Skeletal muscle cell (primary cell): ENCODE measurements around the gene ELMO2.
A peak's percentile ranks its signal among the peaks of the same experiment; 100 is the strongest.

Experiments used
- DNase-seq: peaks from one replicate; pipeline ENCODE4 v3.0.0-alpha.2; 2010; ENCODE audit warnings: low read depth
- H3K4me3 ChIP-seq: 2 replicates; pipeline ENCODE4 v1.5.1; 2011; ENCODE audit warnings: low read depth, mild to moderate bottlenecking, control low read depth, low read length, moderate library complexity

ELMO2 gene

DNA sequence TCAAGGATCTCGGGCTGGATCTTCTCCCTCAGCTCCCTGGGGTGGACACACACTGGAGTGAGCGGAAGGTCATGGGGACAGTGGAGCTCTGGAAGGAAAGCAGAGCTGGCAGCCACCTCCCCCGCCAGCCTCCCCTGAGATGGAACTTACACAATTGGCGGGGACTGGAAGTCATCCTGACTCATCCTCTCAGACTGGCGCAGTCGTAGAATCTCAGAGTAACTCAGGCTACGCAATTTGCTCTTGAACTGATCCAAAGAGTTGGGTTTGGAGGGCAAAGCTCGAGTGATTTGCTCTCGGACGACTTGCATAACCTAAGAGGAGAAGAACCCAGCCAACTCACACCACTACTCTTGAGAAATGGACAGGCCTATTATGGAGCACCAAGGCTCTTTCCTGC lies 34.8 kb downstream of the ELMO2 start:
- H3K4me3 ChIP-seq = no peak overlapping the region
- DNase-seq = peak; percentile 24

GRCh38 chr20:46368902-46369268 lies 37.5 kb downstream of the ELMO2 start:
- no peak overlapping the region for H3K4me3 ChIP-seq
- DNase-seq = no peak

GRCh38 chr20:46367967-46368901 lies 38.2 kb downstream of the ELMO2 start:
- no peak overlapping the region for H3K4me3 ChIP-seq
- DNase-seq = no peak

DNA sequence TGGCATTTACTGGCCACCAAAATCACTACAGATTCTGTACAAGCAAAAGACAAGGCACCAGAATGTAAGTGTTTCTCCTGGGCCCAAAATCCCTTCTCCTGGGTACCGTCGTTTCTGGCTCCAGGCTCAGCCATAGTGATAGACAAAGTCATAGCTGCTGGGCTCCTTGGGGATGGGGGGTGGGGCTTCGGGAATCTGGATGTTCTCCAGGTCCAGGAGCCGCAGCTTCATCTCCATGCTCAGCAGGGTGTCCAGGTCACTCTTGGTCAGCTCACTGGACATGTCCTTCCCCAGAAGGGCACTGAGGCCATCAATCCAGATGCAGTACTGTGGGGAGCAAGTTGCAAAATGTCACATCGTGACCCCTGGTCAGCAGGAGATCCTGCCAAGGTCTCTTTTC lies 39.2 kb downstream of the ELMO2 start:
- DNase-seq = no peak
- no peak overlapping the region for H3K4me3 ChIP-seq

DNA sequence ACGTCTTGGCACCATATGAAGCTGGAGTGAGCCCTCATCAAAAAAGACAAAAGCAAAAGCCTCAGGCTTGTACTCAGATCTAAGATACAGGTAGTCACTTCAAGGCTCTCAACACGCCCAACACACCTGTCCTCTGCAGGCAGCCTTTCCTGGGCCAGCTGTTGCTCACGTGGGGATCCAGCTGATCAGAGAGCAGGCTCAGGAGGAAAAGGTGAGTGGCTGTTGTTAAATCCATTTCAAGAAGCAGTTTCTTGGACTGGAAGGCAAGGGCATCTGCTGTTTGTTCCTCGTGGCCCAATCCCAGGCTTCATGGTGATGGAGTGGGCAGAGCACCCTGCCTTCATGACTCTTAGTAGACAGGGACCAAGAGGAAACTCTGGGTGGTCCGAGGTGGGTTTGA lies 39.6 kb downstream of the ELMO2 start:
- DNase-seq = no peak
- no peak overlapping the region for H3K4me3 ChIP-seq

GRCh38 chr20:46365487-46366220 lies 40.8 kb downstream of the ELMO2 start:
- H3K4me3 ChIP-seq = no peak overlapping the region
- DNase-seq = no peak

- H3K4me3 ChIP-seq = peak overlapping the region; percentile 72
- no peak for DNase-seq
These were observed 41.5 kb downstream of the ELMO2 start for GRCh38 chr20:46364670-46365486.

GRCh38 chr20:46363874-46364669 lies 42.3 kb downstream of the ELMO2 start:
- H3K4me3 ChIP-seq = peak overlapping the region; percentile 72
- peak; percentile 67 for DNase-seq

- H3K4me3 ChIP-seq = peak overlapping the region; percentile 72
- no peak for DNase-seq
These were observed 43.2 kb downstream of the ELMO2 start for GRCh38 chr20:46362921-46363867.

GRCh38 chr20:46361811-46362210 lies 44.6 kb downstream of the ELMO2 start:
- DNase-seq = no peak
- no peak overlapping the region for H3K4me3 ChIP-seq

GRCh38 chr20:46361381-46361780 lies 45.0 kb downstream of the ELMO2 start:
- no peak for DNase-seq
- no peak overlapping the region for H3K4me3 ChIP-seq

GRCh38 chr20:46359233-46359751 lies 47.1 kb downstream of the ELMO2 start:
- DNase-seq = no peak
- no peak overlapping the region for H3K4me3 ChIP-seq

DNA sequence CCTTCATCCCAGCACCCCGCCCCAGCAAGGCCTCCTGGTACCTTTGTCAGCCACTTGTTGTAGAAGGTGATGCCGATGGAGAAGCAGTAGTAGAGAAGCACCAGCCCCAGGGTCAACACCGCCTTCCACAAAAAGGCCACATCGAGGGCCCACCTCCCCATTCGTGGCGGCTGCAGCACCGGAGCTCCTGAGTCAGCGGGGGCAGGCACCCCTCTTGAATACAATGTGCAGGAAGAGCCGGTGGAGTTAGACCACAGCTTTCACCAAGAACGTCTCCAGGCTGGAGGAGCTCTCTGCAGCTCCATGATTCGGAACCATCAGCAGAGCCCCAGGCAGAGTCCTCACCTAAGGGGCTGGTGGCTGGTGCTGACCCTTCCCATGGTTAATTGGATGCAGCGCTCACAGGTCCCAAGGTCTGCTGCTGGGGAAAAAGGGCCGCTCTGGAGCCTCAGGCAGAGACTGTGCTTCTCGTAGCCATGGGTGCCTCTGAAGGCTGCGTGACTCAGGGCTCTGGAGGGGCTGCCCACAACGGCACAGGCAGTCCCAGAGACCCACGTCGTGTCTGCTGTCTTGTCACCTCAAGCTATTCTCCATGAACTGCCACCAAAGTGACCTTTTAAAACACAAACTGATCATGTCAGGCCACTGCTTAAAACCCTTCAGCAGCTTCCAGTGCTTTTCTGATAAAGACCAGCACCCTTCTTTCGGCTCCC lies 47.9 kb downstream of the ELMO2 start:
- DNase-seq = no peak
- H3K4me3 ChIP-seq = no peak overlapping the region

DNA sequence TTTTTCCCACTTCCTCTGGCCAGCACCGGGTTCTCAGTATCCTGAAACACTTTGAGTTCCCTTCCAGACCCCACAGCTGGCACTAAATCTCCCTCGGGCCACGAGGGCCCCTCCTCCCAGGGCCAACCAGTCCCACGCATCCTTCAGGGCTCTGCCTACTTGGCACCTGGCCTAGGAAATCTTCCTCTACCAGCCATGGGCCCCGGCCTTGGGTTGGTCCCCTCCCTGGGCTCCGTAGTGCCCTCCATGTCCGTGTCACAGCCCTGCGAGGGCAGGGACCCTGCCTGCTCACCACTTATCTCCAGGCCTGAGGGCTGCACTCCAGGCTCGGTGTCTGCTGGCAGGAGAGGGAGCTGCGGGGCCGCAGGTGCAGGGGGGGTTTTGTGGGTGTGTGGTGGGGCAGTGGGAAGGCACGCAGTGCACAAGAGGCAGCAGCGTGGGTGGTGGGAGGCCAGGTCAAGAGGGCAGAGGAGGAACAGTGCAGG lies 49.3 kb downstream of the ELMO2 start:
- no peak for DNase-seq
- no peak overlapping the region for H3K4me3 ChIP-seq

GRCh38 chr20:46356195-46357029 lies 50.0 kb downstream of the ELMO2 start:
- DNase-seq = no peak
- H3K4me3 ChIP-seq = no peak overlapping the region

- no peak overlapping the region for H3K4me3 ChIP-seq
- no peak for DNase-seq
These were observed 50.6 kb downstream of the ELMO2 start for GRCh38 chr20:46355778-46356177.
